DND-41 (cell line): Measurements from ENCODE around the gene MCF2L2.

Experiments used
- CTCF ChIP-seq: IDR thresholded peaks from 2 replicates; pipeline ENCODE4 v1.5.1; 2012; ENCODE audit warnings: borderline replicate concordance, low read length, moderate library complexity, mild to moderate bottlenecking; ENCODE audit not compliant: poor library complexity, severe bottlenecking; ENCODE audit errors: extremely low read depth
- EZH2 ChIP-seq: IDR thresholded peaks from 3 replicates; pipeline ENCODE4 v1.6.1; 2012; ENCODE audit warnings: borderline replicate concordance, low read depth, mild to moderate bottlenecking, moderate library complexity, low read length, inconsistent platforms; ENCODE audit not compliant: severe bottlenecking

DNA sequence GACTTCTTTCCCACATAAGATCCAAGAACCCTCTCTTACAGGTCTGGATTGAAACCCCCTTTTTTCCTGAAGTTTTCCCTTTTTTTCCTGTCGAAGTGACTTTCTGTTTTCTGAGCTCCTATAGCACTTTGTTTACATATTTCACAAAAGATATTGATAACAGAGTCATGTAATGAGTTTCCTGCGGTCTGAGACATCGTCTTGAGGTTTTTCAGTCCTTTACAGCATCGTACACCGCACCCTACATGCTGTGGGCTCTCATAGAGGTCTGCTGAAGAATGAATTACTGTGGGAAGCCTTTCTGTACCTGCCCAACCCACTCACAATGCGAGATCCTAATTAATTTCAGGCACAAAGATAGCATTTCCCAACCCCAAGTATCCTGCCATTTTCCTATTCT, 53.1 kb downstream of the MCF2L2 start:
- TF ChIP-seq CTCF: no peak
- no peak for TF ChIP-seq EZH2
